HPDE6-E6E7 (cell line): Measurements from ENCODE around the gene PRTG.
"Not testable (repeated sequence)": the region's sequence is repeated elsewhere in the genome, so short reads cannot be mapped to it uniquely, and the experiment has no call there.

Experiments used
- DNase-seq: peaks from one replicate; pipeline ENCODE4 v3.0.0; 2011; ENCODE audit warnings: missing footprints; ENCODE audit errors: extremely low spot score

The PRTG gene

GRCh38 chr15:55630858-55631257 is 112.1 kb downstream of the PRTG start:
- DNase-seq: no peak

- no peak for DNase-seq
Observed at GRCh38 chr15:55628369-55628730, 114.6 kb downstream of the PRTG start.

GRCh38 chr15:55627730-55628368 is 115.1 kb downstream of the PRTG start:
- peak; percentile 88 for DNase-seq

GRCh38 chr15:55619783-55620182 is 123.2 kb downstream of the PRTG start:
- DNase-seq: no peak

- DNase-seq: no peak
Observed at GRCh38 chr15:55618387-55618786, 124.6 kb downstream of the PRTG start.

GRCh38 chr15:55615445-55615844 is 127.5 kb downstream of the PRTG start:
- no peak for DNase-seq

- DNase-seq: no peak
Observed at GRCh38 chr15:55613727-55614126, 129.2 kb downstream of the PRTG start.

GRCh38 chr15:55606214-55606613 is 136.7 kb downstream of the PRTG start:
- DNase-seq: no peak

GRCh38 chr15:55601374-55601773 is 141.6 kb downstream of the PRTG start:
- DNase-seq: no peak

GRCh38 chr15:55599439-55599838 is 143.5 kb downstream of the PRTG start:
- DNase-seq: no peak

- not testable (repeated sequence) for DNase-seq
Observed at GRCh38 chr15:55593019-55593418, 149.9 kb downstream of the PRTG start.

- DNase-seq: no peak
Observed at GRCh38 chr15:55590788-55591187, 152.2 kb downstream of the PRTG start.

GRCh38 chr15:55589287-55589686 is 153.7 kb downstream of the PRTG start:
- DNase-seq: no peak

GRCh38 chr15:55588815-55589115 is 154.2 kb downstream of the PRTG start:
- no peak for DNase-seq

- DNase-seq: peak; percentile 23
Observed at GRCh38 chr15:55588070-55588814, 154.7 kb downstream of the PRTG start, which contains the start of gene PYGO1. PYGO1 (minus strand) TSS chr15:55588345; CDS start chr15:55587883, 462 bp downstream.

GRCh38 chr15:55587321-55588069 is 155.5 kb downstream of the PRTG start:
- DNase-seq: peak; percentile 29

GRCh38 chr15:55586808-55587207 is 156.1 kb downstream of the PRTG start:
- no peak for DNase-seq

GRCh38 chr15:55576943-55577342 is 166.0 kb downstream of the PRTG start:
- no peak for DNase-seq

GRCh38 chr15:55574096-55574495 is 168.9 kb downstream of the PRTG start:
- no peak for DNase-seq

- DNase-seq: no peak
Observed at GRCh38 chr15:55573224-55573623, 169.7 kb downstream of the PRTG start.

GRCh38 chr15:55564347-55565145 is 178.4 kb downstream of the PRTG start:
- DNase-seq: no peak

- no peak for DNase-seq
Observed at GRCh38 chr15:55562601-55563000, 180.4 kb downstream of the PRTG start.
